NB4 (cell line): ENCODE measurements around the gene CHKA.

ENCODE experiments used
- CTCF ChIP-seq: IDR thresholded peaks from one replicate; pipeline ENCODE4 v1.5.1; 2012; ENCODE audit warnings: low read depth, low read length
- MYC ChIP-seq: IDR thresholded peaks from 2 replicates; pipeline ENCODE4 v1.6.1; 2011; ENCODE audit warnings: low read depth, low read length
- POLR2A ChIP-seq: IDR thresholded peaks from 2 replicates; pipeline ENCODE4 v1.6.1; 2011; ENCODE audit warnings: mild to moderate bottlenecking; ENCODE audit not compliant: insufficient read length; ENCODE audit errors: extremely low read depth
- TF ChIP-seq, protein P1 (sequence below): IDR thresholded peaks from 2 replicates; pipeline ENCODE4 v1.6.1; 2011; ENCODE audit warnings: low read depth, low read length

GRCh38 chr11:68017980-68018729, 103.0 kb downstream of the CHKA start:
- TF ChIP-seq CTCF (no peak), POLR2A (no peak), MYC (no peak)
- TF ChIP-seq, protein P1, sequence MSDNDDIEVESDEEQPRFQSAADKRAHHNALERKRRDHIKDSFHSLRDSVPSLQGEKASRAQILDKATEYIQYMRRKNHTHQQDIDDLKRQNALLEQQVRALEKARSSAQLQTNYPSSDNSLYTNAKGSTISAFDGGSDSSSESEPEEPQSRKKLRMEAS, result no peak
